HepG2 (cell line): ENCODE results near the gene EXOC6B. TPM values are rescaled to one million over a fixed set of nuclear protein-coding genes. Genes with fewer than 3 reads are reported as not detected.

ENCODE experiments used
- ATAC-seq: fragments of 200-7000 bp; cut with Tn5 transposase; 3 replicates; pipeline ENCODE4 v1.9.1; 2020; ENCODE audit warnings: mild to moderate bottlenecking, moderate library complexity
- BruUV-seq: library from RNA; stranded (reverse); fragments of 400-500 nt; replicated peaks from 2 replicates; lab custom pipeline; 2021; lab: Mats Ljungman, UMichigan
- CTCF ChIA-PET: fragments of 300-600 bp; formaldehyde crosslinking; extraction: SDS; loops from one replicate; lab custom pipeline; 2021; ENCODE audit warnings: low total read pairs, inconsistent platforms, low intra/inter-chr PET ratio; lab: Yijun Ruan, JAX
- POLR2A ChIA-PET: fragments of 350-600 bp; sonication (Branson Sonifier 250); formaldehyde crosslinking; loops from one replicate; lab custom pipeline; 2020; ENCODE audit warnings: antibody characterized with exemption, inconsistent platforms; lab: Yijun Ruan, JAX
- DNase-seq: peaks from one replicate; pipeline ENCODE4 v3.0.0-alpha.2; 2015; ENCODE audit warnings: low spot score
- FAIRE-seq: peaks from 3 replicates; lab custom pipeline; 2011; peaks lifted over from hg19 to GRCh38; lab: Jason Lieb, UNC
- H2AFZ ChIP-seq: one replicate; pipeline ENCODE4 v1.6.1; 2011; ENCODE audit warnings: low read length, inconsistent platforms
- H3K27ac ChIP-seq: fragments of 300-600 bp; 3 replicates; pipeline ENCODE4 v1.8.0; 2011; ENCODE audit warnings: mixed run types, mild to moderate bottlenecking, mixed read lengths, low read length, inconsistent platforms; ENCODE audit not compliant: insufficient read depth; ENCODE audit errors: extremely low read length
- H3K27me3 ChIP-seq, 2 experiments: fragments of 200-600 bp in 1 of 2; 2 replicates in 1 of 2; 3 replicates in 1 of 2; pipeline versions ENCODE4 v1.6.0 to v1.8.0; 2011; ENCODE audit warnings: low read length in 2 of 2, mild to moderate bottlenecking in 2 of 2, moderate library complexity in 2 of 2, inconsistent platforms in 1 of 2; ENCODE audit not compliant: insufficient read depth in 2 of 2, control insufficient read depth in 1 of 2
- H3K36me3 ChIP-seq, 2 experiments: fragments of 200-600 bp in 1 of 2; replicated peaks in 1 of 2; 2 replicates in 1 of 2; 3 replicates in 1 of 2; pipeline versions ENCODE4 v1.5.1 to v1.8.0; 2011; ENCODE audit warnings: low read length in 2 of 2, inconsistent platforms in 1 of 2; ENCODE audit not compliant: insufficient read depth in 2 of 2, control insufficient read depth in 1 of 2
- H3K4me1 ChIP-seq: 2 replicates; pipeline ENCODE4 v1.5.1; 2012; ENCODE audit warnings: low read length, inconsistent platforms; ENCODE audit not compliant: insufficient read depth
- H3K4me2 ChIP-seq: 2 replicates; pipeline ENCODE4 v1.6.0; 2011; ENCODE audit warnings: low read depth, low read length, inconsistent platforms
- H3K4me3 ChIP-seq, 3 experiments: fragments of 200-600 bp in 1 of 3; sonication (generic), shearing (Covaris generic) in 1 of 3; replicated peaks in 1 of 3; 2 replicates each; pipeline ENCODE4 v1.5.1; 2011 to 2016; ENCODE audit warnings: low read length in 3 of 3, inconsistent platforms in 2 of 3, low read depth in 2 of 3, mild to moderate bottlenecking in 2 of 3, control low read depth in 1 of 3, mixed read lengths in 1 of 3; ENCODE audit not compliant: insufficient read depth in 1 of 3
- H3K79me2 ChIP-seq: one replicate; pipeline ENCODE4 v1.6.1; 2011; ENCODE audit warnings: low read length, inconsistent platforms; ENCODE audit not compliant: insufficient read depth
- H3K9ac ChIP-seq: 2 replicates; pipeline ENCODE4 v1.6.0; 2011; ENCODE audit warnings: mild to moderate bottlenecking, low read depth, low read length, inconsistent platforms; ENCODE audit not compliant: insufficient read depth
- H3K9me3 ChIP-seq: 2 replicates; pipeline ENCODE4 v1.5.1; 2012; ENCODE audit warnings: mild to moderate bottlenecking, low read length
- H4K20me1 ChIP-seq: 2 replicates; pipeline ENCODE4 v1.6.0; 2011; ENCODE audit warnings: inconsistent platforms, mild to moderate bottlenecking, low read length, moderate library complexity; ENCODE audit not compliant: insufficient read depth
- AGO2 ChIP-seq: fragments of 200-400 bp; formaldehyde crosslinking; optimal IDR thresholded peaks from 2 replicates; pipeline ENCODE3; 2017; ENCODE audit warnings: mild to moderate bottlenecking, low read depth, low read length, moderate library complexity
- ETV5 ChIP-seq: IDR thresholded peaks from 2 replicates; pipeline ENCODE4 v1.6.1; 2018; ENCODE audit warnings: missing biosample characterization, missing genetic modification reagents, inconsistent platforms, borderline replicate concordance
- ISX ChIP-seq: sonication (generic); formaldehyde crosslinking; conservative IDR thresholded peaks from 2 replicates; pipeline ENCODE4 v1.5.0; 2020; ENCODE audit warnings: missing genetic modification reagents
- MTA3 ChIP-seq: sonication (generic); formaldehyde crosslinking; IDR thresholded peaks from 2 replicates; pipeline ENCODE4 v1.4.0; 2020; ENCODE audit warnings: missing genetic modification reagents
- NRL ChIP-seq: sonication (generic); formaldehyde crosslinking; IDR thresholded peaks from 2 replicates; pipeline ENCODE4 v1.5.0; 2020; ENCODE audit warnings: missing genetic modification reagents, mild to moderate bottlenecking, moderate library complexity, borderline replicate concordance
- PRMT3 ChIP-seq: sonication (generic); formaldehyde crosslinking; IDR thresholded peaks from 2 replicates; pipeline ENCODE4 v1.8.1; 2022; ENCODE audit warnings: low read depth, mild to moderate bottlenecking, moderate library complexity, missing genetic modification reagents, borderline replicate concordance
- ZBTB40 ChIP-seq, 2 experiments: fragments of 450-650 bp in 1 of 2; sonication (generic) in 1 of 2; formaldehyde crosslinking in 1 of 2; IDR thresholded peaks; 2 replicates each; pipeline versions ENCODE4 v1.6.1 to v1.8.0; 2016 to 2022; ENCODE audit warnings: antibody characterized with exemption in 1 of 2, mild to moderate bottlenecking in 1 of 2, missing genetic modification reagents in 1 of 2
- ZMAT3 ChIP-seq: sonication (generic); formaldehyde crosslinking; conservative IDR thresholded peaks from 2 replicates; pipeline ENCODE4 v1.7.0; 2021; ENCODE audit warnings: missing genetic modification reagents
- ZNF224 ChIP-seq: sonication (generic); formaldehyde crosslinking; IDR thresholded peaks from 2 replicates; pipeline ENCODE4 v1.5.0; 2020; ENCODE audit warnings: mild to moderate bottlenecking, missing genetic modification reagents
- WGBS: methylation state at CpG from one replicate; pipeline ENCODE4 v1.1.6; 2017; ENCODE audit warnings: low lambda C conversion rate; 5-methylcytosine and 5-hydroxymethylcytosine counted together
- in situ Hi-C: cut with HindIII; loops from 2 replicates; pipeline ENCODE4 v1.10.0; 2017; ENCODE audit warnings: low pct_unique_long_range_greater_than_20kb; ENCODE audit not compliant: extremely low pct_ligation_motif_present
- intact Hi-C: fragments of 100-400 bp; cut with micrococcal nuclease; formaldehyde crosslinking; loops from one replicate; pipeline ENCODE4 v1.10.0; 2022; ENCODE audit not compliant: unreplicated experiment
- polyA plus RNA-seq, 8 experiments: library from polyadenylated mRNA; depleted of rRNA in 3 of 8; stranded (reverse) in 7 of 8; unstranded in 1 of 8; fragments of >200 nt; fragmentation: Illumina TruSeq in 4 of 8; extraction: Trizol in 4 of 8; gene quantifications; 2 replicates each; pipeline versions ENCODE4 v1.2.1 to v1.2.3, GENCODE V29; 2011 to 2016; ENCODE audit warnings: low read depth in 4 of 8, missing spikeins in 1 of 8, mixed read lengths in 1 of 8; ENCODE audit not compliant: insufficient read depth in 1 of 8
- total RNA-seq, 5 experiments: library from RNA; depleted of rRNA; stranded (reverse); fragments of >200 nt; fragmentation: Illumina TruSeq; extraction: Trizol; gene quantifications; 2 replicates each; pipeline ENCODE4 v1.2.3, GENCODE V29; 2016; ENCODE audit warnings: low read depth in 1 of 5

Gene EXOC6B
- total and polyA plus RNA-seq, 2 of the 13 experiments (the other 11 are each of a cell fraction or from before 2014, with no cell fraction given): 9.1 to 15.9 TPM

GRCh38 chr2:72793798-72794440, 31.9 kb downstream of the EXOC6B start (continued):
- TF ChIP-seq PRMT3 (CRISPR knock-in tag): no peak

- H3K27ac ChIP-seq: no peak overlapping the region
- no peak overlapping the region for H2AFZ ChIP-seq
- 97% methylated on average over 1 of the region's 1 CpG for WGBS
- no peaks in the 10 kb centered on the region for H3K79me2 ChIP-seq
- FAIRE-seq (no peak), ATAC-seq (no peak)
- H3K9me3 ChIP-seq: no peaks in the 10 kb centered on the region
- no TSS peak for BruUV-seq
- H3K9ac ChIP-seq: no peak overlapping the region
- H3K36me3 ChIP-seq: no peaks in the 10 kb centered on the region
- no peaks in the 10 kb centered on the region; the same call in 1 of the 2 replicates for H4K20me1 ChIP-seq
- CTCF ChIA-PET: no interaction called here
- H3K4me2 ChIP-seq: no peak overlapping the region
- POLR2A ChIA-PET: no interaction called here
- H3K27me3 ChIP-seq: no peaks in the 10 kb centered on the region
- in situ Hi-C loops: no loop called here
- peaks cover 7% of the 10 kb centered on the region; the same call in 1 of the 2 replicates for H3K4me1 ChIP-seq
- TF ChIP-seq ZMAT3 (CRISPR knock-in tag) (no peak), ZNF224 (CRISPR knock-in tag) (no peak), AGO2 (no peak), ISX (no peak), MTA3 (no peak), NRL (CRISPR knock-in tag) (no peak), ZBTB40 (IDR thresholded peaks at IDR 0.05) (no peak), ZBTB40 (CRISPR knock-in tag; IDR thresholded peaks at IDR 0.05) (no peak), ETV5 (CRISPR knock-in tag) (no peak)
- TF ChIP-seq, all 625 proteins: peak for 0
- no peak overlapping the region for H3K4me3 ChIP-seq
- intact Hi-C loops: no loop called here
- no peak for DNase-seq
Measured at GRCh38 chr2:72789241-72789640, 36.6 kb downstream of the EXOC6B start.
